ENCODE measurements around the gene LSM4.

GRCh38 chr19:18306888-18307260 is 16.0 kb downstream of the LSM4 start:
- no peak for TF ChIP-seq CTCF (IDR thresholded peaks at IDR 0.05 in 2 of 3, conservative IDR thresholded peaks at IDR 0.05 in 1 of 3; ENCODE audit: control insufficient read depth in 2 of 3, extremely low read depth in 1 of 3, insufficient read depth in 1 of 3, low read depth in 3 of 3, low read length in 3 of 3)
- no peak for TF ChIP-seq IRF3 (IDR thresholded peaks at IDR 0.05)
